HG03354 (cell line): ENCODE results near the gene KIRREL1.

Experiments used
- ATAC-seq: cut with Tn5 transposase; IDR thresholded peaks from one replicate; pipeline ENCODE4 v1.9.1; 2021; ENCODE audit warnings: mild to moderate bottlenecking; ENCODE audit not compliant: unreplicated experiment, poor library complexity, severe bottlenecking

The KIRREL1 gene

DNA sequence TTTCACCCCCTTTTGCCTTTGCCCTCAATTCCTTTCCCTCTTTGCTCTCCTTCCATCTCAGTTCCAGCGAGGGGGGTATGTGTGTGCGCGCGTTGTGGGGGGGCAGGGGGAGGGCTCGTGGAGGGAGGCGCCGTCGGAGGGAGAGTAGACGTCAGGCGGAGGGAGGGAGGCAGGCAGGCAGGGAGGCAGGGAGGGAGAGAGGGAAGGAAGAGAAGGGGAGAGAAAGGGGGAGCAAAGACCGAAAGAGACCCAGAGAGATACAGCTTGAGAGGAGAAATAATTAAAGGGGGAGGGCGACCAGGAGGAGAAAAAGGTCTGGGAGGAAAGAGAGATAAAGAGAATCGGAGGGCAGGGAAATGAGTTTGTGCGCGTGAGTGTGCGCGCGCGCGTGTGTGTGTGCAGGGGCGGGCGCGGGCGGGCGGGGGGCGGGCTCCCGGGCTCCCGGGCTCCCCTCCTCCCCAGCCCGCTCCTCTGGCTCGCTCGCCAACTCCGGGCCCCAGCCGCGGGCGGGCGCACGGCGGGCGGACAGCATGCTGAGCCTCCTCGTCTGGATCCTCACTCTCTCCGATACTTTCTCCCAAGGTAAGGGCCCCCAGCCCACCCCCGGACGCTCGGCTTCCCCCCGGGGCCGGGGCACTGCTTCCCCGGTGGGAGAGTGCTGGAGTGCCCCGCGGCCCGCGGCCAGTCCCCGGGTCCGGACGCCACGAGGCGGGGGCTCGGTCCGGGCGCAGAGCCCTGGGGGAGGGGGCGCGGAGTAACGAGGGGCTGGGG lies at the start of gene KIRREL1:
Gene KIRREL1, plus strand, starts transcription at position 499 of the 771 bp plus-strand sequence. Its CDS starts 32 bp downstream, at position 531.
- no peak for ATAC-seq

DNA sequence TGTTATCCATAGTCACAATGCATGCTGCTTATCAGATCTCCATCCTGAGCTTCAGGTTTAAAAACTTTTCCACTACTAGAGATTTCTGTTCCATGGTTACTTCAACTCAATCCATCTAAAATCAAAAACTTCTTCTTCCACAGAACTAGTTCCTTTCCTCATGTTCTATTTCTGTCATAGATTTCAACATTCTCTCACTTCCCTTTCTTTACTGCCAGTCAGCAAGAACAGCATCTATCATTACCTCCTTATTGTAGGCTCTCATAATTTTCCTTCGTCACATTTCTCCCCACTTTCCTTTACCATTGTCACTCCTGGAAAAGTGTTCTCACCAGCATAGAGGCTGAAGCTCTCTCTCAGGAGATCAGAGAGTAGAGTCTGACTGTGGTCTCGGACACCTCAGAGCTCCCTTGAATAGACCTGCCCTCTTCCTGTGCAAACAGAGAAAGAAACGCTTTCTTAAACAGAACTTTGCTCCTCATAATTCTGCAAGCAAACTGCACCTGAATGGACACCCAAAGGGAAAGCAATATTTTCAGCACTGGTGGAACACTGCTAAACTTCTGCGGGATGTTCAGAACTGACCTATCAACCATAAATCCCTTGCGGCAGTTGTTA lies 48.7 kb upstream of the KIRREL1 start:
- ATAC-seq, result no peak

DNA sequence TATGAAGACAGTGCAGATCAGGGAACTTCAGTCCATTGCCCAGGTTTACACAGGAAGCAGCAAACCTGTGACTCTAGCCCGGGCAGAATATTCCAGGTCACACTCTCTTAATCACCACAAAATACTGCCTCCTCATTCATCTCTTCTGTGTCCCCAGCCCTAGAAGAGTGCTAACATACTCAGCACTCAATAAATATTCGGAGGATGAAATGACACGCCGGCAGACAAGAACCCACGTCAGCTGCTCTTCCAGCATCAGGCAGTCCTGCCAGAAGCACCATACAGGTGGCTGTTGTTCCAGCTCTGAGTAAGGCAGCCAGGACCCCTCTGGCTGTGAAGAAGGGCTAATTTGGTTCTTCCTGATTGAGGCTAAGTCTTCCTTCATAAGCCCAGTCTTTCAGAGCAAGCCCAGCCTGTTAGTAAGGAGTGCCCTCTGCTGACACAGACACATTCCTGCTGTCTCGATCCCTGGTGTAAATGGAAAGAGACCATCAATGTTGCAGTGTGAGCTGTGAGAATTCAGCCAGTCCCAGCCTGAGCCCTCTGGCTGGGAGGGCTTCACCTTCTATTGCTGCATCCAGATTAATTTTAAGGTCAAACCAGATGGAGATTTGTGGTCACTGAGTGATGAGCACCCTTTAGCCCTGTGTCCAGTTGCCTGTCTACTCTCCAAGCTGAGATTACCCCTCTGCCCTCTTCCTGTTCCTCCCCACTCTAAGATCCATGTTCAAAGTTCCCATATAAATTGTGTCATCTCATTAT lies 45.0 kb upstream of the KIRREL1 start:
- no peak for ATAC-seq

DNA sequence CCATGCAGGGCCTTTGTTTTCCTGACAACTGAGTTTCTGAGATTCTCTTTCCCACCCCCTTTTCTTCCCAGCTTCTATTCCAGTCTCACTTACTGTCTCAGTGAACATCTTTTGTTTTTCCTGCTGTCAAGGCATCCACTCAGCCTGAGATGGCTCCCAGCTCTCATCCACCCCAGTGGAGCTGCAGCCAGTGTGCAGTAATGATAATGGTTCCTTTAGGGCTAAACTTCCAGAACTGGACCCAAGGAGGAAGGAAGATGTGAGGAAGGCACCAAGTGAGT lies 44.4 kb upstream of the KIRREL1 start:
- ATAC-seq, result no peak

DNA sequence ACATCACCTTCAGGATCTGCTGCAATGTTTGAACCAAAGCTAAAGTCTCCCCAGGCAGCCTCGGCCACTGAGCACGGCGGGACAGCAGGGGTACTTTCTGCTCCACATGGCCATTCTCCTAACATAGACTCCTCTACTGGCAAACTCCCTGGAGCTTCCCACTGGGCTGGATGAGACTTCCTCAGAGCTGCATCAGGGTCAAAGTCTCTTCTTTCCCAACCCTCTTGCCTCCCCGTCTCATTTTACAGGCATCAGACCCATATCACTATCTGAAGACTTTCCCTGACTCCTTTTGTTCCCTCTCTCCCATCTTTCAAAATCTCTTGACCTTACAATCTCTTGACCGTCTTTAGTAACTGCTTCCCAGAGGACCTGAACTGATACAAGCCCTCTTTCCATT lies 42.2 kb upstream of the KIRREL1 start:
- no peak for ATAC-seq

DNA sequence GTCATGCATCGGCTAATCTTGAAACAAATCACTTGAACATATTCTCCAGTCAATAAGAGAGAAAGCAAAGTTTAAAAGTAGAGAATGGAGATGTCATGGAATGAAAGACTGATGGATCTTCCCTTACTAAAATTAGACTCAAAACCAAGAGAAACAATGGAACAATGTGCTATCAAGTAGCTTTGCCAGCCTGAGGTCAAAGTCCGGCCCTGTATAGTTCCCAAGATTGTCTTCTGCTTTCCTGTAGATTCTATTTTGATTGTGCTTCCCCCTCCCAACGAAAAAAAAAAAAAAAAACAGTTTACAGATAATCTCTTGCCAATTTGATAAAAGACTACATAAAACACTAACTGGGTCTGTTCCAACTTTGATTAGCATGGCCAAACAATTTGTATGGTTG lies 40.8 kb upstream of the KIRREL1 start:
- ATAC-seq, result no peak

DNA sequence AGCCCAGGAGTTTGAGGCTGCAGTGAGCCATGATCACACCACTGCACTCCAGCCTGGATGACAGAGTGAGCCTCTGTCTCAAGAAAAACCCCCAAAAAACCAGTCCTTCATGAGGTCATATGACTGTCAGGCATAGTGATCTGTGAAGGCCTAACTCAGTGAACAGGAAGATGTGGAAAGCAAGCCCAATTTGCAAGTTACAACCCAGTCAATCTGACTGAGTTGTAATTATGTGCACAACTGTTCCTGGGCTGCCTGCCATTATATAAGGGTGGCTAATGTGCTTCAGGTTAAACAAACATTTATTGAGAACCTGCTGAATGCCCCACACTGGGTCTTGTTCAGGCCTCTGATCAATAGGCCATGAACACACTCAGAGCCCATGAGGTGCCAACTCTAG lies 38.2 kb upstream of the KIRREL1 start:
- ATAC-seq, result no peak

DNA sequence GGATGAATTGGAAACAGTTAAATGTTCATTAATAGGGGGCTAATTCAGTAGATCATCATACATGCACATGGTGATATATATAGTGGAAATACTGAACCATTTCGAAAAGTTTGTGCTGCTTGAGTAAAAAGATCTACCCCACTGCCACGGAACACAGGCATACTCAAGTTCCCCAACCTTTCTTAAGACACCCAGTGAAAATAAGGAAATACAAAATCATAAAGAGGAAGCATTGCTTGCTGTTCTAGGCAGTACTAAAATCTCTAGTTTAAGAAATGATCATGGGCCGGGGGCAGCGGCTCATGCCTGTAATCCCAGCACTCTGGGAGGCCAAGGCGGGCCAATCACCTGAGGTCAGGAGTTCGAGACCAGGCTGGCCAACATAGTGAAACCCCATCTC lies 37.6 kb upstream of the KIRREL1 start:
- ATAC-seq, result no peak

DNA sequence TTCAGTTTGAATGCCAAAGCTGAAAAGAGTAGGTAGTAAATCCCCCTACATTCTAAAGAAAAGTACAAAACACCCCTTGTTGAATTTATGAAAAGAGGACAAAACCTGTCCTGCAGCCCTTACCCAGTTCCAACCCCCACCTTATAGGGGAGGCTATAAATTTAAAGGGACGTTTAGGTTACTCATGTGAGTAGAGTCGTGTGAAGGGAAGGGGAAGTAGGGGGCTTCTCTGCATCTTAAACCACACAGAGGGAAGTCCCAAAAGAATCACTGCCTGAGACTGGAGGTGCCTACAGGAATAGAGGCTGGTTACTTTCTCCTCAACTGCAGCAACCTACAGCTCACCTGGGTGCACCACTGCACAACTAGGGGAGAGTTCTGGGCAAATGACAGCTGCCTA lies 36.7 kb upstream of the KIRREL1 start:
- ATAC-seq, result no peak

DNA sequence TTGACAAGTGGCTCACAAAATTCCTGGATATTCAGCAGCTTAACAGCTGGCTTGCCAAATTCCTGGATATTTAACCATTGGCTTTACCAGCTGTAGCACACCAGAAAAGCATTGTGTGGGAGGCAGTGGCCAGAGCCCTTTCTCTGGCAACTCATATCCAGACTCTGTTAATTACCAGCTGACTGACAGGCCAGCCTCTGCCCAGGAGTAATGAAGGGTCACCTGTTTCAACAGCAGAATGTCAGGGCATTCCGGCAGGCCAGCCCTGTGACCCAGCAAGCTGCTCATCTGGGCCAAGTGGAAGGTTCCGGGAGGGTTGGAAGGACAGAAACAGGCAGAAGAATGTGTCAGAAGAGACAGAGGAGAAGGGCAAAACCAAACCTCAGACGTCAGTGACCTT lies 35.2 kb upstream of the KIRREL1 start:
- ATAC-seq, result no peak

DNA sequence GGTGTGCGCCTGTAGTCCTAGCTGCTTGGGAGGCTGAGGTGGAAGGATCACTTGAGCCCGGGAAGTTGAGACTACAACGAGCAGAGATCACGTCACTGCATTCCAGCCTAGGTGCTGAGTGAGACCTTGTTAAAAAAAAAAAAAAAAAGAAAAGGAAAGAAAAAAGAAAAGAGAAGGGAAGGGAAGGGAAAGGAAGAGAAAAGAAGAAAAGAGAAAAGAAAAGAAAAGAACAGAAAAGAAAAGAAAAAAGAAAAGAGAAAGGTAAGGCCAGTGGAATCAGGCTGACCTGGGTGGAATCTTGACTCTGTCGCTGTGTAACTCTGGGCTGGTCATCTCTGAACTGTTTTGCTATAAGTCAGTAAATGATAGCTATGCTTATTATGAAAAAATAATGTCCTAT lies 33.7 kb upstream of the KIRREL1 start:
- ATAC-seq, result no peak

DNA sequence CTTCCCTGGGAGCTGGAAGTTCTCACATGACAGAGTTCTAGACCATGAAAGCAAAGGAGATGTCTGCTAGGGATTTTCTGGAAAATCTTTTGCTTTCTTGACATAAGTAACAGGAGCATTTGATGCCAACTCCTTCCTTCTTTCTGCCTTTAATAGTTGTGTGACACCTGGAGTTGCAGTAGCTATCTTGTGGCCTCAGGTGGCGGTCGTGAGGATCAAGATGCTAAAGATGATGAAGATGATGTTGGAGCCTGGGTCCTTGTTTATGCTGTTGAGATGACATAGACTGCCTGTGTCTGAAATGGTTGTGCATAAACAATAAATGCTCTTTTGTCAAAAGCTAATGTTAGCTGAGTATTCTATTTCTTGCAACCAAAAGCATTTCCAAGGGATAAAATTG lies 32.7 kb upstream of the KIRREL1 start:
- ATAC-seq, result no peak

DNA sequence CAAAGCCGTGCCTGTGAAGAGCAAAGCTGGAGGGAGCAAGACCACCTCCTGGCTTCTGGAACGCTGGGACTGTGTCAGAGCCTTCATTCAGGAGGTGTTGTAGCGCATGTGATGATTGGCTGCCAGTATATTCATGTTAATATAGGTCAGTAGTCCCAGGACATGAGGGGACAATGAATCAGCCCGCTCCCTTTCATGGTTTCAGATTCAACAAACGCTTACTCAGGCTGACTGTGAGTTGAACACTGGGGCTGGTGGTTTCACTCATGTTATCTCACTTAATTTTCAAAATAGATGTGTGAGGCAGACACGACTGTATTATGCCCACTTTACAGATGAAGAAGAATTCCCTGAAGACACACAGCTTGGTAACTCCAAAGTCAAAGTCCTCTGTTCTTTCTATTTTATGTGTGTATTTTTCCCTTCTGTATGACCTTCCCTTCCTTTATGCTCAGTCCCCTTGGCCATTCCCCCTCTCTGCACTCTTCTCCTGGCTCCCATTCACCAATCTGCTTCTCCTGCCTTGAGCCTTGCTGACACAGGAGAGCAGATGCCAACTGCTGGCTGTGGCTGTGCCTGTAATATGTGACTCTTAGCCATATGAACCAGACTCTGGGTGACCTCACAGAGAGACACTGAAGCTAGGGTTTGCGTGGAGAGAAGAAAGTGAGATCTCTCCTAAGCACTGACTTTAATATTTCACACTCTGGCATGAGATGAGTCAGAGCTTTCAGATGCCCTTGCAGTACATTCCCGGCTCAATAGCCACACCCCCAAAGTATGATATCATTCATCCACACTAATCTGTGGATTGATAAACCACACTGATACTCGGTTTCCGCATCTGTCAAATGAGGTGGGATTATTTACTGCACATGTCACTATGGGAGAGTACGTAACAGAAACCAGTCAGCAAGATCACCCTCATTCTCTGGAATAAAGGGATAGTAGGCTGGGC lies 31.4 kb upstream of the KIRREL1 start:
- peak; percentile 53 for ATAC-seq

DNA sequence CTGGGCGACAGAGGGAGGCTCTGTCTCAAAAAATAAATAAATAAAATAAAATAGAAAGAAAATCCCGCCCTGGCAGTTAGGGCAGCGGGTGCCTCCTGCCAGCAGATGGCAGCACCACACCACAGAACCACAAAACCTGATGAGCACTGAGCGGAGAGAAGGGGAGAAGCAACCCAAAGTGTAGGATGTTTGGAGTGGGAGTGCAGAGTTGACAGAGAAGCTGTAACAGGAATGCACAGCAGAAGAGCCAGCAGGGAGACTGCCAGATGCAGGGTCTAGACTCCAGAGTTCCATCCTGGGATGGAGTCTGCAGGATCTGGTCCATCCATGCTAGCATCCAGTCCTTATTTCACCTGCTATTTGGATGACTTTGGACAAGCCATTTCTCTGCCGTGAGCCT lies 29.7 kb upstream of the KIRREL1 start:
- peak; percentile 64 for ATAC-seq

DNA sequence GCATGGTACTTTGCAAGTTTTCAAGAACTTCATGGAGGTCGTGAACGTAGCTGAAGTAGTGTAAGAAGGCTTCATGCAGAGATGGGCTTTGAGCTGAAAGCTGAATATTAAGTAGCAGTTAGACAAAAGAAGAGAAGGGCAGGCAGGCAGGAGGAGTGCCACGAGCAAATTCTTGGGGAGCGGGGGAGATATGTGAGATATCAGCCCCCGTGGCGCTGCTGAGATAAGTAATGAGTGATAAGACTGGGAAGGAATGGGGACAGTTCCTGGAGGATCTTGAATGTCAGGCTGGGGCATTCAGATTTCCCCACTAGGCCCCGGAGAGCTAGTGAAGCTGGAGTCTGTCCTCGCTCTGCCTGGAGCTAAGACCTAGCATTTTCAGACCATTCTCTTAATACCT lies 27.9 kb upstream of the KIRREL1 start:
- no peak for ATAC-seq

DNA sequence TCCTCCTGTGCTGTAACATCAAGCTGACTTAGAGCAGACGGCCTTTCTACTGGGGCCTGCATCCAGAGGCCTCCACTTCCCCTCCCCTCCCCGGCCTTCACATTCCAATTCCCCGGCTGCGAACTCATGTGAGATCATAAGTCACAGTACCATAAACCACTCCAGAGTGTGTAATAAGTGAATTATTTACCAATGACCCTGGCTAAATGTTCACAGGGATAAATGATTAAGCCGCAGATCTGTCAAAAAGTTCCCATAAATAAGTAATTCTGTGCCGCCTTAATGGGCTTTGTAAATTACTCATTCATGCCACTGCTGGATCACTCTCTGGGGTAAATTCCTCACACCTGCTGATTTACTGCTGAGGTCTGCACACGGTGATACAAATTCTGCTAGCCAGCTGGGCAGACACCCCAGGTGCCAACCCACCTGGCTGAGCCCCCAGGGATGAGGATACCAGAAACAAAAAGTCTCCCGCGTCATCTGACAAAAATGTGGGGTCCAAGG lies 27.4 kb upstream of the KIRREL1 start:
- ATAC-seq, result no peak

DNA sequence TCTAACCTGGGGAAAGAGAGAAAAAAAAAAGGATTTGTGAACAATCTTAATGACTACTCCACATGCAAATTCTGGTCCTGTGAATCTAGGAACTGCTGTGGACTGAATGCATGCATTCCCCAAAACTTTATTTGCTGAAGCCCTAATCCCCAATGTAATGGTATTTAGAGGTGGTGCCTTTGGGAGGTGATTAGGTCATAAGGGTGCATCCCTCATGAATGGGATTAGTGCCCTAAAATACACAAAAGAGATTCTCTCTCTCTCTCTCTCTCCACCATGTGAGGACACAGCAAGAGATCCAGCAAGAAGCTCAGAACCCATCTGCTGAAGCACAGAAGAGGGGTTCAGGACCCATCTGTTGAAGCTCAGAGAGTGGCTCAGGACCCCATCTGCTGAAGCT lies 26.2 kb upstream of the KIRREL1 start:
- no peak for ATAC-seq

DNA sequence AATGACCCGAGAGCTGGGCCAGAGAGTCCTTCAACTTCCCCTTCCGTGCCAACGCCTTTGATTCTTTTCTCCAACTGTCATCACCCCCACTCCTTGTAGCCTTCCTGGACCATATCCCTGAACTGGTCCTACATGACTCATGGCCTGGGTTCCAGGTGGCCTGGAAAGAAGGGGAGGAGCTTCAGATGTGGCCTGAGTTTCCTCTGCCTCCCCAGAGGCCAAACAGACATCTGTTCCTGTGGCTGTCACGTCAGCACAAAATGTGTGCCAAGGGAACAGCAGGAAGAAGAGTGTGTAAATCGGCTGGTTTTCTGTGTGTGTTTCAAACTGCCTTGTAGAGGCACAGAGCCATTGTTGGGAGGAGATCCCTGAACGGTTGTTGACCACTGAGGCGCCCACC lies 24.9 kb upstream of the KIRREL1 start:
- ATAC-seq, result no peak

DNA sequence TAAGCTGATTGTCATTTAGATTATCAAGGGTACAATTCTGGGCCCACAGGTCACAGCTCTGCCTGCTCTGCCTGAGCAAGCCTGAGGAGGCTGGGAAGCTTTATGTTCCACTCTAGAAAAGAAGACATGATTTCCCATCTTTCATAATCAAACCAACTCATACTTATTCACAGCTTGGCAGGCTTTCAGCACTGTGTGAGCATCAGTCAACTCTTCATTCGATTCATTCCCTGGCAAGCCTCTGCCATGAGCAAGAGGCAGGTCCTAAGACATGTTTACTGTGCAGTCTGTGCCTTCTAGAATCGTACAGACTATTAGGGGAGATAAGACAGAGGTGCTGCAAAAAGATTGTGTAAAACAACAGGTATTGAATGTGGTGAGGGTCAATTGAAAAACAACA lies 24.5 kb upstream of the KIRREL1 start:
- no peak for ATAC-seq
